ENCODE measurements around the gene TGFB2. TPM values are rescaled to one million over a fixed set of nuclear protein-coding genes. Genes with fewer than 3 reads are reported as not detected.

Gene TGFB2
- total and polyA plus RNA-seq, 2 donors (not counting 1 experiment from before 2014, with no cell fraction given), result 0.55 to 0.76 TPM

DNA sequence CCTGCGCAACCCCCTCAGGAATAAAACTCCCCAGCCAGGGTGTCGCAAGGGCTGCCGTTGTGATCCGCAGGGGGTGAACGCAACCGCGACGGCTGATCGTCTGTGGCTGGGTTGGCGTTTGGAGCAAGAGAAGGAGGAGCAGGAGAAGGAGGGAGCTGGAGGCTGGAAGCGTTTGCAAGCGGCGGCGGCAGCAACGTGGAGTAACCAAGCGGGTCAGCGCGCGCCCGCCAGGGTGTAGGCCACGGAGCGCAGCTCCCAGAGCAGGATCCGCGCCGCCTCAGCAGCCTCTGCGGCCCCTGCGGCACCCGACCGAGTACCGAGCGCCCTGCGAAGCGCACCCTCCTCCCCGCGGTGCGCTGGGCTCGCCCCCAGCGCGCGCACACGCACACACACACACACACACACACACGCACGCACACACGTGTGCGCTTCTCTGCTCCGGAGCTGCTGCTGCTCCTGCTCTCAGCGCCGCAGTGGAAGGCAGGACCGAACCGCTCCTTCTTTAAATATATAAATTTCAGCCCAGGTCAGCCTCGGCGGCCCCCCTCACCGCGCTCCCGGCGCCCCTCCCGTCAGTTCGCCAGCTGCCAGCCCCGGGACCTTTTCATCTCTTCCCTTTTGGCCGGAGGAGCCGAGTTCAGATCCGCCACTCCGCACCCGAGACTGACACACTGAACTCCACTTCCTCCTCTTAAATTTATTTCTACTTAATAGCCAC lies 696 bp downstream of the TGFB2 start:
- Histone ChIP-seq H3K9ac (ENCODE audit: low read length) (peak overlapping the region; percentile 93), H3K27me3 (replicated peaks in 1 of 4; ENCODE audit: control extremely low read depth in 1 of 4, control insufficient read depth in 3 of 4, insufficient read depth in 4 of 4, low read length in 3 of 4) (no peaks in the 10 kb centered on the region), H4K20me1 (ENCODE audit: control insufficient read depth, insufficient read depth, low read length, poor library complexity, severe bottlenecking) (no peaks in the 10 kb centered on the region), H3K9me3 (ENCODE audit: control extremely low read depth in 1 of 3, control insufficient read depth in 2 of 3, insufficient read depth in 1 of 3, low read length in 2 of 3) (no peaks in the 10 kb centered on the region), H3K4me3 (ENCODE audit: control extremely low read depth in 1 of 5, extremely low read depth in 1 of 5, insufficient read depth in 1 of 5, low read depth in 2 of 5, low read length in 4 of 5) (peak overlapping the region; percentile 59 to 83 (median 75)), H3K4me2 (replicated peaks; ENCODE audit: low read depth, low read length, poor library complexity, severe bottlenecking) (peak overlapping the region; percentile 98), H3K4me1 (ENCODE audit: control insufficient read depth in 2 of 2, insufficient read depth in 2 of 2, low read length in 2 of 2) (peaks cover 39% of the 10 kb centered on the region in 2 donors), H3K36me3 (replicated peaks in 1 of 2; ENCODE audit: control extremely low read depth in 1 of 2, control insufficient read depth in 1 of 2, extremely low read depth in 1 of 2, insufficient read depth in 2 of 2, low read length in 1 of 2) (no peaks in the 10 kb centered on the region), H3K79me2 (ENCODE audit: control insufficient read depth, insufficient read depth, low read length) (no peaks in the 10 kb centered on the region), H3K27ac (ENCODE audit: low read length in 2 of 2) (peak overlapping the region; percentile 21 to 37), H2AFZ (ENCODE audit: insufficient read depth, low read depth, low read length, poor library complexity, severe bottlenecking) (peak overlapping the region; percentile 90)
- POLR2A ChIA-PET, result interaction anchor here (0.6 to 1.9 kb wide), 3 partner anchors 9 to 995 kb away, joined by 3 to 6 read pairs (median 3); no protein-coding TSS in a partner anchor
- no peak for TF ChIP-seq EZH2 (IDR thresholded peaks at IDR 0.05; ENCODE audit: borderline replicate concordance, insufficient read depth, low read depth, low read length, poor library complexity, severe bottlenecking)
- TF ChIP-seq, protein P1, sequence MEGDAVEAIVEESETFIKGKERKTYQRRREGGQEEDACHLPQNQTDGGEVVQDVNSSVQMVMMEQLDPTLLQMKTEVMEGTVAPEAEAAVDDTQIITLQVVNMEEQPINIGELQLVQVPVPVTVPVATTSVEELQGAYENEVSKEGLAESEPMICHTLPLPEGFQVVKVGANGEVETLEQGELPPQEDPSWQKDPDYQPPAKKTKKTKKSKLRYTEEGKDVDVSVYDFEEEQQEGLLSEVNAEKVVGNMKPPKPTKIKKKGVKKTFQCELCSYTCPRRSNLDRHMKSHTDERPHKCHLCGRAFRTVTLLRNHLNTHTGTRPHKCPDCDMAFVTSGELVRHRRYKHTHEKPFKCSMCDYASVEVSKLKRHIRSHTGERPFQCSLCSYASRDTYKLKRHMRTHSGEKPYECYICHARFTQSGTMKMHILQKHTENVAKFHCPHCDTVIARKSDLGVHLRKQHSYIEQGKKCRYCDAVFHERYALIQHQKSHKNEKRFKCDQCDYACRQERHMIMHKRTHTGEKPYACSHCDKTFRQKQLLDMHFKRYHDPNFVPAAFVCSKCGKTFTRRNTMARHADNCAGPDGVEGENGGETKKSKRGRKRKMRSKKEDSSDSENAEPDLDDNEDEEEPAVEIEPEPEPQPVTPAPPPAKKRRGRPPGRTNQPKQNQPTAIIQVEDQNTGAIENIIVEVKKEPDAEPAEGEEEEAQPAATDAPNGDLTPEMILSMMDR (IDR thresholded peaks at IDR 0.05), result no peak
- no peaks in the 10 kb centered on the region for H3K9me3 Mint-ChIP-seq (ENCODE audit: insufficient read depth)
- H3K4me3 Mint-ChIP-seq, result no peak overlapping the region
- ATAC-seq (ENCODE audit: low read depth), result peak; percentile 73
- no peaks in the 10 kb centered on the region for H3K27me3 Mint-ChIP-seq
- peaks cover 40% of the 10 kb centered on the region for H3K4me1 Mint-ChIP-seq
- DNase-seq, result peak; percentile 83
- under 1% methylated on average over 62 of the region's 64 CpGs for WGBS (ENCODE audit: insufficient coverage)
- H3K27ac Mint-ChIP-seq, result no peak overlapping the region
- CTCF ChIA-PET, result interaction anchor here (0.9 to 1.8 kb wide), 5 partner anchors 11 to 1467 kb away, joined by 3 to 6 read pairs (median 4); no protein-coding TSS in a partner anchor
- intact Hi-C loops (cut with micrococcal nuclease), result loop anchor here (2.0 to 10.0 kb wide), 5 partner anchors 61 to 826 kb away; partner anchors contain the start of genes LYPLAL1 and RRP15
